ENCODE measurements around the gene ARRDC4. TPM values are rescaled to one million over a fixed set of nuclear protein-coding genes. Genes with fewer than 3 reads are reported as not detected.

The ARRDC4 gene, protein sequence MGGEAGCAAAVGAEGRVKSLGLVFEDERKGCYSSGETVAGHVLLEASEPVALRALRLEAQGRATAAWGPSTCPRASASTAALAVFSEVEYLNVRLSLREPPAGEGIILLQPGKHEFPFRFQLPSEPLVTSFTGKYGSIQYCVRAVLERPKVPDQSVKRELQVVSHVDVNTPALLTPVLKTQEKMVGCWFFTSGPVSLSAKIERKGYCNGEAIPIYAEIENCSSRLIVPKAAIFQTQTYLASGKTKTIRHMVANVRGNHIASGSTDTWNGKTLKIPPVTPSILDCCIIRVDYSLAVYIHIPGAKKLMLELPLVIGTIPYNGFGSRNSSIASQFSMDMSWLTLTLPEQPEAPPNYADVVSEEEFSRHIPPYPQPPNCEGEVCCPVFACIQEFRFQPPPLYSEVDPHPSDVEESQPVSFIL
- total RNA-seq: 10 to 100 TPM; 18.1 to 61.9 (median 26.8) TPM
- 10 to 100 TPM; 15.1 to 30.0 (median 23.8) TPM for polyA plus RNA-seq
- long read RNA-seq, donor 1, full-length matches to known transcripts: 15 of 20 reads
- long read RNA-seq, donor 1, partial matches to known transcripts: 5 of 20 reads
- long read RNA-seq, donor 1, other reads (novel, unspliced or antisense): 0 of 20 reads
- long read RNA-seq, donor 2, full-length matches to known transcripts: 6 of 6 reads
- long read RNA-seq, donor 2, partial matches to known transcripts: 0 of 6 reads
- long read RNA-seq, donor 2, other reads (novel, unspliced or antisense): 0 of 6 reads
- long read RNA-seq, donor 3, full-length matches to known transcripts: 5 of 5 reads
- long read RNA-seq, donor 3, partial matches to known transcripts: 0 of 5 reads
- long read RNA-seq, donor 3, other reads (novel, unspliced or antisense): 0 of 5 reads
- long read RNA-seq, donor 4, full-length matches to known transcripts: 4 of 5 reads
- long read RNA-seq, donor 4, partial matches to known transcripts: 0 of 5 reads
- long read RNA-seq, donor 4, other reads (novel, unspliced or antisense): 1 of 5 reads
- long read RNA-seq, donor 5, full-length matches to known transcripts: 46 of 50 reads
- long read RNA-seq, donor 5, partial matches to known transcripts: 1 of 50 reads
- long read RNA-seq, donor 5, other reads (novel, unspliced or antisense): 3 of 50 reads
- long read RNA-seq, donor 6, partial matches to known transcripts: 0 of 1 reads
- long read RNA-seq, donor 6, other reads (novel, unspliced or antisense): 1 of 1 reads
- long read RNA-seq, donor 7, full-length matches to known transcripts: 6 of 6 reads
- long read RNA-seq, donor 7, partial matches to known transcripts: 0 of 6 reads
- long read RNA-seq, donor 7, other reads (novel, unspliced or antisense): 0 of 6 reads
- long read RNA-seq, donor 8, full-length matches to known transcripts: 8 of 8 reads
- long read RNA-seq, donor 8, partial matches to known transcripts: 0 of 8 reads
- long read RNA-seq, donor 8, other reads (novel, unspliced or antisense): 0 of 8 reads
- long read RNA-seq, donor 9, full-length matches to known transcripts: 5 of 5 reads
- long read RNA-seq, donor 9, partial matches to known transcripts: 0 of 5 reads
- long read RNA-seq, donor 9, other reads (novel, unspliced or antisense): 0 of 5 reads
- long read RNA-seq, donor 10, full-length matches to known transcripts: 8 of 8 reads
- long read RNA-seq, donor 10, partial matches to known transcripts: 0 of 8 reads
- long read RNA-seq, donor 10, other reads (novel, unspliced or antisense): 0 of 8 reads

DNA sequence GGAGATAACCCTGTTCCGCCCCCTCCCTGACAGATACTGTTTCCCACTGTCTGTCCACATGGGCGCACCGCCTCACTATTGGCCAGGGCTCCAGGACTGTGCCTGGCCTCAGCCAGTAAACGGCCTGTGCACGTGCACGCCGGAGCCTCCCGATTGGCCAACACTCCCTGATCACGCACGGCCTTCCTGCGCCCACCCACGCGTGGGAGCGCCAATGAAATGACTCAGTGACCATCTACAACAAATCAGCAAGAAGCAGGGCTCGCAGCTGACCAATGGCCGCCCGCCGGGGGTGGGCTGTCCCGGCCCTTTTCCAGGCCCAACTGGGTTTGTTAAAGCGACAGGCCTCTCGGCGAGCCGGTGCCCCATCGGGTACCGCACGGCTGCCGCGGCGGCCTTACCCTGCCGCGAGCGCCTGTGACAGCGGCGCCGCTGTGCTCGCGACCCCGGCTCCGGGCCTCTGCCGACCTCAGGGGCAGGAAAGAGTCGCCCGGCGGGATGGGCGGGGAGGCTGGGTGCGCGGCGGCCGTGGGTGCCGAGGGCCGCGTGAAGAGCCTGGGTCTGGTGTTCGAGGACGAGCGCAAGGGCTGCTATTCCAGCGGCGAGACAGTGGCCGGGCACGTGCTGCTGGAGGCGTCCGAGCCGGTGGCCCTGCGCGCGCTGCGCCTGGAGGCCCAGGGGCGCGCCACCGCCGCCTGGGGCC, at the start of gene ARRDC4:
Gene ARRDC4, plus strand, starts transcription at position 340 of the 703 bp plus-strand sequence. Its CDS starts 159 bp downstream, at position 499.
- WGBS, 4 donors: 0 to 1% (median 0%) methylated on average over 13 to 69 of the region's 69 CpGs; no CpG with 5 or more reads in 1 of the 4 donors
- no peaks in the 10 kb centered on the region for H3K27me3 ChIP-seq
- DNase-seq: peak; percentile 100
- no peaks in the 10 kb centered on the region for H3K36me3 ChIP-seq (replicated peaks in 1 of 2)
- intact Hi-C loops (cut with DNase I): no loop called here
- no peaks in the 10 kb centered on the region for H3K9me3 ChIP-seq (replicated peaks in 1 of 3)
- peak; percentile 88 to 89 for TF ChIP-seq POLR2A (IDR thresholded peaks at IDR 0.05)
- TF ChIP-seq, protein P1, sequence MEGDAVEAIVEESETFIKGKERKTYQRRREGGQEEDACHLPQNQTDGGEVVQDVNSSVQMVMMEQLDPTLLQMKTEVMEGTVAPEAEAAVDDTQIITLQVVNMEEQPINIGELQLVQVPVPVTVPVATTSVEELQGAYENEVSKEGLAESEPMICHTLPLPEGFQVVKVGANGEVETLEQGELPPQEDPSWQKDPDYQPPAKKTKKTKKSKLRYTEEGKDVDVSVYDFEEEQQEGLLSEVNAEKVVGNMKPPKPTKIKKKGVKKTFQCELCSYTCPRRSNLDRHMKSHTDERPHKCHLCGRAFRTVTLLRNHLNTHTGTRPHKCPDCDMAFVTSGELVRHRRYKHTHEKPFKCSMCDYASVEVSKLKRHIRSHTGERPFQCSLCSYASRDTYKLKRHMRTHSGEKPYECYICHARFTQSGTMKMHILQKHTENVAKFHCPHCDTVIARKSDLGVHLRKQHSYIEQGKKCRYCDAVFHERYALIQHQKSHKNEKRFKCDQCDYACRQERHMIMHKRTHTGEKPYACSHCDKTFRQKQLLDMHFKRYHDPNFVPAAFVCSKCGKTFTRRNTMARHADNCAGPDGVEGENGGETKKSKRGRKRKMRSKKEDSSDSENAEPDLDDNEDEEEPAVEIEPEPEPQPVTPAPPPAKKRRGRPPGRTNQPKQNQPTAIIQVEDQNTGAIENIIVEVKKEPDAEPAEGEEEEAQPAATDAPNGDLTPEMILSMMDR (IDR thresholded peaks at IDR 0.05): no peak
- peak within 1 kb of the TSS; percentile 63 to 94 (median 76) for H3K27ac ChIP-seq
- H3K4me3 ChIP-seq: peak within 1 kb of the TSS; percentile 50 to 78 (median 64)
- peaks cover 12 to 39% of the 10 kb centered on the region in 2 donors for H3K4me1 ChIP-seq (replicated peaks in 1 of 2)

DNA sequence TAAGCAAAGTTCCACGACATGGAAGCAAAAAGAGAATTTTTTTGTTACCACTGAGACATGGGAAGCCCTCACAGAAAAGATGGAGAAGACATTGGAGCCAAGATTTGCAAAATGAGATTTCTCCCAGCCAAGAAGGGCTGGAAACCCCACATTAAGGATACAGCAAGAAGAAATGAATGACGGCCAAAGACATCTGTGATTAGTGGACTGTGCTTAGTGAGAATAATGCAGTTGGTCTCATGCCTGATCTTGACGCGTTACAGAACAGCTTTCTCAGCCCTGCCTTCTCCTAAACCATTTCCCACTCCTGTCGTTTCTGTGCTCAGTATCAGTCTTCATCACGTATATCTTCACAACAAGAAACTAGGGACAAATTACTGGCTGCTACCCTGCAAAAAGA, 45.8 kb upstream of the ARRDC4 start:
- no peak for DNase-seq
- Histone ChIP-seq H3K36me3 (replicated peaks in 1 of 2) (no peaks in the 10 kb centered on the region), H3K27me3 (peaks cover 8% of the 10 kb centered on the region), H3K4me1 (replicated peaks in 1 of 2) (no peaks in the 10 kb centered on the region), H3K4me3 (no peak overlapping the region), H3K9me3 (replicated peaks in 1 of 3) (no peaks in the 10 kb centered on the region), H3K27ac (no peak overlapping the region)
- WGBS, 4 donors: 73 to 77% (median 76%) methylated on average over 6 of the region's 6 CpGs
- no peak for TF ChIP-seq POLR2A (IDR thresholded peaks at IDR 0.05)
- TF ChIP-seq, protein P1 (IDR thresholded peaks at IDR 0.05): no peak
- intact Hi-C loops (cut with DNase I): no loop called here

DNA sequence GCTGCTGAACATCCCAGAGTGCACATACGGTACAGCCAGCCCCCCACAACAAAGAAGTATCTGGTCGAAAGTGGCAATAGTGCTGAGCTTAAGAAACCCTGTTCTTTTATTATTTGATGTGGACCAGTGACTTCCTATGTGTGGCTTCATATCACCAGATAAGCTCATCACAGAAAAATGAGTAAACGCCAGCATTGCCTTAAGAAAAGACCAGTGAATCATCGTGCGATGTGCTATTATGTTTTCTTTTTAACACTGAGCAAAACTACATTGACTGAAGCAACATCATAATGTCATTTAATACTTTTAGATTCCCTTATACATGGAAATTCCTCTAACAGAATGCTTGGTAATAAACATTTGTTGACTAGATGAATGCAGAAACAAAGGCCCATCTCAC, 45.2 kb upstream of the ARRDC4 start:
- Histone ChIP-seq H3K4me3 (no peak overlapping the region), H3K27me3 (peaks cover 8% of the 10 kb centered on the region), H3K9me3 (replicated peaks in 1 of 3) (no peaks in the 10 kb centered on the region), H3K27ac (no peak overlapping the region), H3K36me3 (replicated peaks in 1 of 2) (no peaks in the 10 kb centered on the region), H3K4me1 (replicated peaks in 1 of 2) (no peaks in the 10 kb centered on the region)
- intact Hi-C loops (cut with DNase I): no loop called here
- DNase-seq: no peak
- 64 to 86% (median 75%) methylated on average over 5 of the region's 5 CpGs for WGBS, 4 donors
- no peak for TF ChIP-seq POLR2A (IDR thresholded peaks at IDR 0.05)
- TF ChIP-seq, protein P1 (IDR thresholded peaks at IDR 0.05): no peak
